Lung (tissue), 12 donors: ENCODE results near the gene NDFIP1. TPM values are rescaled to one million over a fixed set of nuclear protein-coding genes. Genes with fewer than 3 reads are reported as not detected.

ENCODE experiments used
- ATAC-seq: fragments of 200-7000 bp; cut with Tn5 transposase; one replicate; pipeline ENCODE4 v1.9.1; 2020; ENCODE audit warnings: moderate number of reproducible peaks; ENCODE audit not compliant: insufficient read depth, low FRiP score
- DNase-seq, 3 donors: peaks; one replicate each; pipeline ENCODE4 v3.0.0-alpha.2; 2013 to 2017
- H3K27ac ChIP-seq, 2 donors: one replicate each; pipeline ENCODE4 v1.5.1; 2013; ENCODE audit warnings: mild to moderate bottlenecking in 2 of 2, moderate library complexity in 2 of 2, control low read depth in 1 of 2, inconsistent platforms in 1 of 2, low read depth in 1 of 2, low read length in 1 of 2
- H3K27me3 ChIP-seq, 3 donors: one replicate each; pipeline ENCODE4 v1.5.1; 2013; ENCODE audit warnings: low read length in 2 of 3; ENCODE audit not compliant: control insufficient read depth in 3 of 3, insufficient read depth in 3 of 3
- H3K36me3 ChIP-seq, 4 donors: one replicate each; pipeline ENCODE4 v1.5.1; 2013; ENCODE audit warnings: low read length in 4 of 4, mild to moderate bottlenecking in 1 of 4, moderate library complexity in 1 of 4; ENCODE audit not compliant: control insufficient read depth in 4 of 4, insufficient read depth in 4 of 4
- H3K4me1 ChIP-seq, 5 donors: one replicate each; pipeline ENCODE4 v1.5.1; 2013; ENCODE audit warnings: low read length in 5 of 5, mild to moderate bottlenecking in 2 of 5, moderate library complexity in 1 of 5; ENCODE audit not compliant: control insufficient read depth in 5 of 5, insufficient read depth in 5 of 5
- H3K4me3 ChIP-seq: one replicate; pipeline ENCODE4 v1.5.1; 2013; ENCODE audit warnings: mild to moderate bottlenecking, control low read depth, moderate library complexity
- H3K9ac ChIP-seq, 2 donors: one replicate each; pipeline ENCODE4 v1.5.1; 2013; ENCODE audit warnings: low read length in 2 of 2, control low read depth in 1 of 2; ENCODE audit not compliant: insufficient read depth in 1 of 2
- H3K9me3 ChIP-seq, 4 donors: one replicate each; pipeline ENCODE4 v1.5.1; 2013; ENCODE audit warnings: low read length in 3 of 4, mild to moderate bottlenecking in 1 of 4, moderate library complexity in 1 of 4; ENCODE audit not compliant: control insufficient read depth in 4 of 4, insufficient read depth in 3 of 4
- CTCF ChIP-seq: IDR thresholded peaks from 2 replicates; pipeline ENCODE4 v1.5.1; 2012; ENCODE audit warnings: mild to moderate bottlenecking; ENCODE audit errors: control extremely low read depth, extremely low read depth
- WGBS, 2 donors: extraction: QIAGEN DNeasy Blood & Tissue Kit; methylation state at CpG; one replicate each; pipeline ENCODE4 v1.1.7; 2013; 5-methylcytosine and 5-hydroxymethylcytosine counted together
- polyA plus RNA-seq, 2 donors: library from polyadenylated mRNA; stranded (reverse); fragments of 200-250 nt; gene quantifications; one replicate each; pipeline ENCODE4 v1.2.1, GENCODE V29; 2013
- total RNA-seq, 2 donors: library from RNA; depleted of rRNA in 1 of 2; stranded (reverse); fragments of >200 nt in 1 of 2; gene quantifications; one replicate each; pipeline ENCODE4 v1.2.1, GENCODE V29; 2014 to 2021
- donor health status: control.
- donor health status: control.
- donor health status: Bipolar disorder and iron deficiency.
- donor health status: healthy.
- donor health status: DM: yes; HTN: yes; CAD: no.

NDFIP1 gene
- total and polyA plus RNA-seq, 4 donors = 31.5 to 106 (median 68.4) TPM

- TF ChIP-seq CTCF = no peak
- H3K27ac ChIP-seq = peak overlapping the region in 1 of 2 donors; percentile 72
- no peaks in the 10 kb centered on the region for H3K9me3 ChIP-seq
- H3K9ac ChIP-seq = peak overlapping the region in 1 of 2 donors; percentile 32
- H3K36me3 ChIP-seq = no peaks in the 10 kb centered on the region
- H3K4me3 ChIP-seq = no peak overlapping the region
- no peak for DNase-seq
- peaks cover 0 to 5% (median 0%) of the 10 kb centered on the region in 5 donors for H3K4me1 ChIP-seq
- ATAC-seq = no peak
- 53 to 59% methylated on average over 4 of the region's 4 CpGs for WGBS, 2 donors
- no peaks in the 10 kb centered on the region for H3K27me3 ChIP-seq
Observed at GRCh38 chr5:142095035-142095434, 13.5 kb upstream of the NDFIP1 start.

GRCh38 chr5:142095651-142096330 is 12.8 kb upstream of the NDFIP1 start:
- Histone ChIP-seq H3K27ac (peak overlapping the region; percentile 40 to 72), H3K27me3 (no peaks in the 10 kb centered on the region), H3K4me3 (no peak overlapping the region), H3K36me3 (no peaks in the 10 kb centered on the region), H3K9ac (no peak overlapping the region), H3K9me3 (no peaks in the 10 kb centered on the region), H3K4me1 (peaks cover 0 to 5% (median 0%) of the 10 kb centered on the region in 5 donors)
- ATAC-seq (peak; percentile 66), DNase-seq (peak in 1 of 3 donors; percentile 64)
- TF ChIP-seq CTCF = no peak
- 66 to 76% methylated on average over 8 of the region's 8 CpGs for WGBS, 2 donors

- no peak overlapping the region for H3K4me3 ChIP-seq
- H3K27ac ChIP-seq = no peak overlapping the region
- H3K27me3 ChIP-seq = no peaks in the 10 kb centered on the region
- peaks cover 0 to 5% (median 0%) of the 10 kb centered on the region in 5 donors for H3K4me1 ChIP-seq
- 72 to 88% methylated on average over 3 of the region's 3 CpGs for WGBS, 2 donors
- no peaks in the 10 kb centered on the region for H3K36me3 ChIP-seq
- H3K9me3 ChIP-seq = no peaks in the 10 kb centered on the region
- no peak for ATAC-seq
- H3K9ac ChIP-seq = no peak overlapping the region
- DNase-seq = no peak
- no peak for TF ChIP-seq CTCF
Observed at GRCh38 chr5:142096382-142096781, 12.2 kb upstream of the NDFIP1 start.
